Prostate gland (tissue), 2 donors: Measurements from ENCODE around the gene RGS2. TPM values are rescaled to one million over a fixed set of nuclear protein-coding genes. Genes with fewer than 3 reads are reported as not detected.
A peak's percentile ranks its signal among the peaks of the same experiment; 100 is the strongest.

ENCODE experiments used
- DNase-seq: peaks from one replicate; pipeline ENCODE4 v3.0.0-alpha.2; 2019; ENCODE audit warnings: low spot score
- H3K27ac ChIP-seq, 2 donors: fragments of 200-600 bp; sonication (generic); 2 replicates each; pipeline ENCODE4 v1.5.1; 2017 to 2019
- H3K27me3 ChIP-seq: fragments of 200-600 bp; sonication (generic); replicated peaks from 2 replicates; pipeline ENCODE4 v1.5.1; 2019; ENCODE audit not compliant: insufficient read depth
- H3K36me3 ChIP-seq, 2 donors: fragments of 200-600 bp; sonication (generic); 1 replicate in 1 of 2; 2 replicates in 1 of 2; pipeline versions ENCODE4 v1.5.1 to v1.8.1; 2017 to 2019
- H3K4me1 ChIP-seq: fragments of 200-600 bp; sonication (generic); replicated peaks from 2 replicates; pipeline ENCODE4 v1.5.1; 2019
- H3K4me3 ChIP-seq, 2 donors: fragments of 200-600 bp; sonication (generic); 2 replicates each; pipeline ENCODE4 v1.5.1; 2017 to 2019
- H3K9me3 ChIP-seq: fragments of 200-600 bp; sonication (generic); 2 replicates; pipeline ENCODE4 v1.5.1; 2017
- CTCF ChIP-seq, 4 experiments: fragments of 200-600 bp in 2 of 4; fragments of 450-650 bp in 2 of 4; sonication (generic) in 2 of 4; IDR thresholded peaks; 1 replicate in 3 of 4; 2 replicates in 1 of 4; pipeline ENCODE4 v1.5.1; 2016 to 2019; ENCODE audit warnings: antibody characterized with exemption in 4 of 4, mild to moderate bottlenecking in 2 of 4, moderate library complexity in 2 of 4
- POLR2A ChIP-seq: fragments of 450-650 bp; IDR thresholded peaks from one replicate; pipeline ENCODE4 v1.6.1; 2016; ENCODE audit warnings: antibody characterized with exemption, mild to moderate bottlenecking
- POLR2AphosphoS5 ChIP-seq: sonication (generic); formaldehyde crosslinking; IDR thresholded peaks from one replicate; pipeline ENCODE4 v1.6.1; 2017; ENCODE audit warnings: antibody characterized with exemption
- WGBS: methylation state at CpG from one replicate; pipeline ENCODE4 v1.1.5; 2018; 5-methylcytosine and 5-hydroxymethylcytosine counted together
- intact Hi-C: fragments of 100-400 bp; cut with DNase I; formaldehyde crosslinking; loops from one replicate; pipeline ENCODE4 v1.14.2; 2022
- total RNA-seq, 2 donors: library from RNA; depleted of rRNA; stranded (reverse); fragments of >200 nt; gene quantifications; one replicate each; pipeline ENCODE4 v1.1.0, GENCODE V29; 2016

Gene RGS2
- total RNA-seq, 2 donors from 2014 or later = 70.2 to 129 TPM

GRCh38 chr1:192807211-192808162 is 1.4 kb upstream of the RGS2 start:
- DNase-seq = no peak
- intact Hi-C loops = loop anchor here (5.0 to 10.0 kb wide), 4 partner anchors 153 to 330 kb away; partner anchors contain the start of genes CDC73 and RGS1
- Histone ChIP-seq H3K36me3 (no peaks in the 10 kb centered on the region), H3K4me3 (peak overlapping the region; percentile 73 to 78), H3K9me3 (no peaks in the 10 kb centered on the region), H3K4me1 (no peaks in the 10 kb centered on the region), H3K27ac (peak overlapping the region; percentile 86 to 88), H3K27me3 (no peaks in the 10 kb centered on the region)
- no peak for TF ChIP-seq POLR2A
- peak in 2 of 4 experiments; percentile 10 to 45 for TF ChIP-seq CTCF (IDR thresholded peaks at IDR 0.05)
- WGBS = 25% methylated on average over 9 of the region's 9 CpGs

- peak; percentile 6 for DNase-seq
- Histone ChIP-seq H3K4me3 (peak overlapping the region; percentile 73 to 78), H3K27ac (peak overlapping the region; percentile 86 to 88), H3K9me3 (no peaks in the 10 kb centered on the region), H3K36me3 (no peaks in the 10 kb centered on the region), H3K4me1 (no peaks in the 10 kb centered on the region), H3K27me3 (no peaks in the 10 kb centered on the region)
- 2% methylated on average over 8 of the region's 8 CpGs for WGBS
- intact Hi-C loops = loop anchor here (5.0 to 10.0 kb wide), 4 partner anchors 153 to 331 kb away; partner anchors contain the start of genes CDC73 and RGS1
- TF ChIP-seq POLR2A = no peak
- no peak for TF ChIP-seq POLR2AphosphoS5
- no peak for TF ChIP-seq CTCF (IDR thresholded peaks at IDR 0.05)
Measured at GRCh38 chr1:192808163-192808517, 699 bp upstream of the RGS2 start.

GRCh38 chr1:192809307-192810252 is 741 bp downstream of the RGS2 start:
- DNase-seq = no peak

More at GRCh38 chr1:192809307-192810252, 741 bp downstream of the RGS2 start:
- H3K4me3 ChIP-seq = peak overlapping the region; percentile 73 to 78
- no peaks in the 10 kb centered on the region for H3K9me3 ChIP-seq
- intact Hi-C loops = loop anchor here (5.0 to 10.0 kb wide), 7 partner anchors 83 to 332 kb away; partner anchors contain the start of genes CDC73 and RGS1
- no peak for TF ChIP-seq POLR2AphosphoS5
- TF ChIP-seq POLR2A = no peak
- no peak for TF ChIP-seq CTCF (IDR thresholded peaks at IDR 0.05)
- H3K27me3 ChIP-seq = no peaks in the 10 kb centered on the region
- peak overlapping the region; percentile 86 to 88 for H3K27ac ChIP-seq
- H3K4me1 ChIP-seq = no peaks in the 10 kb centered on the region
- WGBS = 9% methylated on average over 25 of the region's 25 CpGs
- H3K36me3 ChIP-seq = no peaks in the 10 kb centered on the region
